NCI-H2227 (cell line): ENCODE data around the gene GAS7.
"Not testable (repeated sequence)": the region's sequence is repeated elsewhere in the genome, so short reads cannot be mapped to it uniquely, and the experiment has no call there.

Source experiments
- DNase-seq: peaks from one replicate; lab custom pipeline; 2025; ENCODE audit not compliant: unreplicated experiment; lab: John Stamatoyannopoulos, UW

GAS7 gene

DNA sequence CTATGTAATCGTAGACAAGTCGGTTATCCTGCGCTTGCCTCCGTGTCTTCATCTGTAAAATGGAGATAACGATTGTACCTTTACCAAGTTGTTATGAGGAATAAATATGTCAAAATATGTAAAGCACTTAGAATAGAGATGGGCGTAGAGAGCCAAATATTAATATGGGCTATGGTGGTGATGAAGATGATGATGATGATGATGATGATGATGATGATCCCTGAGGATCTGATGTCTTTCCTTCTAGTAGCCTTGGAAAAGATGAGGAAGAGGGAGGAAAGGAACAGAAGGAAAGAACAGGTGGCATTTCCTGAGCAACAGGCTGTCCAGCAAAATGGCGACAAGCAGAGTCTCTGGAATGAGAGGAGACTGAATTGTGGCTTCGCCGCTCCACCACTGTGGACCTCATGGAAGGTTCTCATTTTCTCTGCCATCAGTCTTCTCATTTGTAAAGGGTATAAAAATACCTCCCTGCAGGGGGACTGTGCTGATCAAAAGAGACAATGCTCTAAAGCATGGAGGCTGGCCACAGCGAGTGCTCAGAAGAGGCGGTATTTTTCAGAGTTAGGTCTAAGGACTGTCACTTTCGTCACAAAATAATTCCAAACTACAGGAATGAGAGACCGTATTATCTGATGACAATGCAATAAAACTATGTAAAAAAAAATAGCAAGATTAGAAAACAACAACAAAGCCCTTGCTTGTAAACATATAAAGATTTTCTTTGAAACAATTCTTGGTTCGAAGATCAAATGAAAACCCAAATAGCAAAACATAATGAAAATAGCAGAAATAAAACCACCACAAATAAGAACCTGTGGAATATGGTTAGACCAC, 276.2 kb downstream of the GAS7 start:
- DNase-seq, result no peak

GRCh38 chr17:9921216-9921615, 277.2 kb downstream of the GAS7 start:
- DNase-seq, result not testable (repeated sequence)

GRCh38 chr17:9918804-9919352, 279.5 kb downstream of the GAS7 start:
- DNase-seq, result no peak

DNA sequence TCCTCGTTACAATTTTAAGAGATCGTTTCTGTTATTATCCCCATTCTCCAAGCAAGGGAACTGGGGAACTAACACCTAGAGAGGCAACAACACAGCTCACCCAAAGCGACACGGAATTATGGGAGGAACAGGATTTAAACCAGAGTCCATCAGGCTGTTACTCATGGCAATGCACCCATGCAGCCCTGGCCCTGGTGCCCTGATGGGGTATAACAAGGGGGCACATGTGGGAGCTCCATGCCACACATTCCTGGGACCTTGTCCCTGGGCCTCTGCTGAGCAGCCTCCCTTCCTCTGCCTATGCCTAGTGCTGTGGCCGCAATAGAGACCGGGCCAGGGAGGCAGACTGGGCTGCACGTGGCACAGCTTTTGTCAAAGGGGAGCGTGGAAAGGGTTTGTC, 280.1 kb downstream of the GAS7 start:
- DNase-seq, result no peak

- DNase-seq, result no peak
Observed at GRCh38 chr17:9917801-9918200, 280.6 kb downstream of the GAS7 start.

- DNase-seq, result no peak
Observed at GRCh38 chr17:9917131-9917530, 281.3 kb downstream of the GAS7 start.

DNA sequence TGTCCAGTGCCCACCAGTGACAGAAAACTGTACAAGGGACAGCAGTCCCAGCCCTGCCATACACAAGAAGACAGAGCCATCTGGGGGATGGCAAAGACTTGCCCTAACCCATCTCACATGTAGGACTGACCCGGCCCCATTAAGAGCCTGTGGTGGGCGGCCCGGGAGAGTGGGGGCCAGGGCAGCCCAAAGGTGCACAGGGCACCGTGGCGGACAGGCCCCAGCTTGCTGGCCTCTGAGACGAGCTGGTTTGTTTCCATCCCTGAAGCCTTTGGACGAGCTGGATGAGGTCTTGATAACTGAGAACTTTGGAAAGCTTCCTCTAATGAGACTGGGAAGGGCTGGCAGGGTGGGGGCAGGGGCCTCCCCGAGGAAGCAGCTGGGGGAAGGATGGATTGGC, 282.3 kb downstream of the GAS7 start:
- no peak for DNase-seq

- no peak for DNase-seq
Observed at GRCh38 chr17:9913476-9913875, 284.9 kb downstream of the GAS7 start.

DNA sequence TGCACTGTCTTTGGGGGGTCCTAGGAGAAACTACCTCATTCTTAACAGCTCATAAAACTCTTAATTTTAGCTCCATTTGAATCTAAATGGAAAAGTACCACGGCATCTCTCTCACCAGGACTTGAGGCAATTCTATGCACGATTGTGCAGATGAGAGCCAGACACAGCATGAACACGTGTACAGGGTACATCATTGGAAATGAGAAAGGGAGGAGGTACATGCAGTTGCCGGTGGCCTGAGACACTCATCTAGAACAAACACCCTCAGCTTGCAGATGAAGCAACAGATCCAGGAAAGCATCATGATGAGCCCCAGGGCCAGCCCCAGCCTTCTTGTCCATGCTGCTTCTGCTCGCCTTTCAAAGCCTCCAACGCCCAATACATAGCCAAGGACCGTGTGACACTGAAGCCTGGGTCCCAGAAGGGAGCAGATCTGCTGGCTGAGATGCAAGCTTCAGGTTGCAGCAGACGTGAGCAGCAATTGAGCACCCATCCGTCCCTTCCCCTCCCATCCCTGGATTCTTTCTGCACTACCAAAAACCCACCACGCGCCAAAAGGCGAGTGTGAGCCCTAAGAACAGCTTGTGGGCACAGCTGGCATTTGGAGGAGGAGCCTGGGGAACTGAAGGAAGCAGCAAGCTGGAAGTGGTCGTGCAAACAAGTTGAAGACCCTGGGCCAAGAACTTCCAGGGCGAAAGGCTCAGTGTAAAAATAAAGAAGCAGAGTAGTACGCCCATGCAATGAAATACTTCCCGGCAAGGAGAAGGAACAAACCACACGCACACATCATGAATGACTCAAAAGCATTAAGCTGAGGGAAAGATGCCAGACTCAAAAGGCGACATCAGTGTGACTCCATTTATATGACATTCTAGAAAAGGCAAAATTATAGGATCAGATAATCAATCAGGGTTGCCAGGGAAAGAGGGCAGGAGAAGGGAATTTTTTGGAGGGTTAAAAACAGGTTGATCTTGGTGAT, 286.0 kb downstream of the GAS7 start:
- DNase-seq, result no peak

DNA sequence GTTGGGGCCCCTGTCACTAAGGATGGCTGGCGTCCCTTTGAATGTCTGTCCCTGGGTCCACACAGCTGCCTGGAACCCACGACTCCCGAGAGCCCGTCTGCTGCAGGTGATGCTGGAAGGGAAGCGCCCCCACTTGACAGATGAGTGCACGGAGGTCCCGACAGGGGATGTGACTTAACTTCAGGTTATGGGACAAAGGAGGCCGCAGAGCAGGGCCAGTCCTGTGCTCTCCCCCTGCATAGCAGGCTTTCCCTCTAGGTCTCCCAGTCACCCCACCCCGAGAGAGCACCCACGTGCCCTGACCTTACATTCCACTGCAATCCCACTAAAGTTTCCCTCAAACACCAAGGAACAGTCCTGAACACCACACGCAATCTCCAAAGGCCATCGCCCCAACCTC, 287.3 kb downstream of the GAS7 start:
- DNase-seq, result no peak

GRCh38 chr17:9908649-9909042, 289.8 kb downstream of the GAS7 start:
- no peak for DNase-seq

DNA sequence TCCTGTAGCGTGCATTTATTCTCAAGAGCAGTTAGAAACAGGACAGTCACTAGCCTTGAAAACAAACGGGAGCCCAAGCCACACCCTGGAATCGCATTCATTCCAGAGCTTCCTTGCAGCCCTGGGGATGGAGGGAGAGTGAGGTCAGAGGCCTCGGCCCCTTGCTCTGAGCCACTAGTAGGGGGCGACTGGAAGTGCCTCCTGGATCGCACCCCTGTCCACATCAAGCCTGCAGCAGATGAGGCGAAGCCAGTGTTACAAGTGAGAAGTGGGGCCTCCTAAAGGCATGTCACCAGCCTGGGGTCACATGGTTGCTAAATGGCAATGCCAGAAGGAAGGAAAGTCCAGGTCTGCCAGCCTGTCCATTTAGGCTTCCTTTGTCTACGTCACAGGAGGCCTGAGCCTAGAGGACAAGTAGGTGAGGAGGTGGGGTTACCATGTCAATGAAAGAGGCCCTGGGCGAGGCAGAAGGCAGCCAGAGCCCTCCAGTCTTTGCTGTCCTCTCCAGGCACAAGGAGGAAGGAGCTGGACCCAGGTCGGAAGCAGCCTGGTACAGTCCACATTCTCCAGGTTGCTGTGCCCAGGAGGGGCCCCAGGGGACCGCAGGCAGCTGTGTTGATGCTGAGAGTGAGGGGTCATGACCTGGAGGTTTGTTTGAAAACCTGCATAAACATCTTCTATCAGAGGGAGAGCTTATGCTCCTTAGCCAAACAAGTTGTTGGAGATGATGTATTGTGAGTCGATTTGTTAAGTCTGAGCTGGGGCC, 290.3 kb downstream of the GAS7 start:
- DNase-seq, result no peak

DNA sequence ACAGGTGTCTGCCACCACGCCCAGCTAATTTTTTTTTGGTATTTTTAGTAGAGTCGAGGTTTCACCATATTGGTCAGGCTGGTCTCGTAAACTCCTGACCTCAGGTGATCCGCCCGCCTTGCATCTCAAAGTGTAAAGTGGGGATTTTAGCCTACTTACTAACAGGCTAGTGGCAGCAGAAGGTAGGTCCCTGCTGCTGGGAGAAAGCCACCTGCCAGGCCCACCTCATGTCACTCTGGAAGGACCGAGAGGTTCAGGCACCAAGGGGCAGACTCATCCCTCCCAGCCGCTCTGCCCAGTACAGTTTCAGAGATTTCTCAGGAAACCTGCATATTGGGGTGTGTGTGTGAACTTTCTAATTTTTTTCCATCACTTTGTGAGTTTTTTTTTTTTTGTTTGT, 291.3 kb downstream of the GAS7 start:
- DNase-seq, result no peak

DNA sequence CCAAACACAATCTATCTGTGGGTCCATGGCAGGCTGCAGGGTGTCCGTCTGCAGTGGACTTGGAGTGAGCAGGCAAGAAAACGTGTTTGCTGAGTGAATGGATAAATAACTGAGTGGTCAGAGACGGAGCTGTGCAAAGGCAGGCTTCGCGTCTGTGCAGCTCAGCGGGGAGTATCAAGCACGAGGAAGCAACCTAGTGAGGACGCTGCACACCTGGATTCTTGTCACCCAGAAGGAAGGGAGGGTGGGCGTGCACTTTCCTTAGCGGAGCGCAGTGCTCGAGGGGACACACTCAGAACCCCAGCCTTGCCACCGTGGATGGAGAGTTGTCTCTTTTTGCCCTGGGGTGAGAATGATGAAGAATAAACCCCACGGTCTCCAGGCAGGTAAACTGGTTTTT, 291.8 kb downstream of the GAS7 start:
- no peak for DNase-seq

DNA sequence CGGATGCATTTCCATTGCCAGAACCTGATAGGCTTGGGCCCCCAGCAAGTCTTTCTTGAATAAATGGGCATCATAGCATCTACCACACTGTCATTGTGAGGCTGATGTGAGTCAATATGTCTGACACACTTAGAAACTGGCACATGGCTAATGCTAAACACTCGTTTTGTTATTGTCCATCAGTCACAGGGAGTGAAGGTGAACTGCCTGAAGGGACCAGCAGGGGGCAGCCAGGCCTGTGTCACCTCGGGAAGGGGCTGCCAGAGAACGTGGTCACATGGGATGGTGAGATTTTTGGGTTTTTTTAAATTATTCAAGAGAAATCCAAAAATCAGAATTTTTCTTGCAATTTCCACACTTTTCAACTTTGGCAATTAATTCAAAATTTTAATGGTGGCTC, 292.5 kb downstream of the GAS7 start:
- DNase-seq, result no peak

DNA sequence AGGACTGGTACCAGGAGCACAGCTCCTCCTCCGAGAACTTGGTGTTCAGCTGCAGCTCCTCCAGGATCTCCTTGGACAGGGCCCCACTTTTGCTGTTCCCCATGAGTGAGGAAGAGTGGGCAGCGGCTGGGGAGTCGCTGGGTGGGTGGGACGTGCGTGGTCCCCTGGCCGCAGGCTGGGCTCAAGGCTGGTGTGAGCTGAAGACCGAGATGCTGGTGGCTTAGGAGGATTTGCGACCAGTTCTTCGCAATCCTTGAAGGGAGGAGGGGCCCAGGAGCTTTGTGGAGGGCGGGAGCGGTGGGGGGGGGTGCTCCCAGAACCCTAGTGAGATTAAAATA, 293.4 kb downstream of the GAS7 start, which contains the start of gene RCVRN:
TSS of gene RCVRN (minus strand) at position 194 of the 338 bp plus-strand sequence. CDS start at position 103, 91 bp downstream.
- no peak for DNase-seq

DNA sequence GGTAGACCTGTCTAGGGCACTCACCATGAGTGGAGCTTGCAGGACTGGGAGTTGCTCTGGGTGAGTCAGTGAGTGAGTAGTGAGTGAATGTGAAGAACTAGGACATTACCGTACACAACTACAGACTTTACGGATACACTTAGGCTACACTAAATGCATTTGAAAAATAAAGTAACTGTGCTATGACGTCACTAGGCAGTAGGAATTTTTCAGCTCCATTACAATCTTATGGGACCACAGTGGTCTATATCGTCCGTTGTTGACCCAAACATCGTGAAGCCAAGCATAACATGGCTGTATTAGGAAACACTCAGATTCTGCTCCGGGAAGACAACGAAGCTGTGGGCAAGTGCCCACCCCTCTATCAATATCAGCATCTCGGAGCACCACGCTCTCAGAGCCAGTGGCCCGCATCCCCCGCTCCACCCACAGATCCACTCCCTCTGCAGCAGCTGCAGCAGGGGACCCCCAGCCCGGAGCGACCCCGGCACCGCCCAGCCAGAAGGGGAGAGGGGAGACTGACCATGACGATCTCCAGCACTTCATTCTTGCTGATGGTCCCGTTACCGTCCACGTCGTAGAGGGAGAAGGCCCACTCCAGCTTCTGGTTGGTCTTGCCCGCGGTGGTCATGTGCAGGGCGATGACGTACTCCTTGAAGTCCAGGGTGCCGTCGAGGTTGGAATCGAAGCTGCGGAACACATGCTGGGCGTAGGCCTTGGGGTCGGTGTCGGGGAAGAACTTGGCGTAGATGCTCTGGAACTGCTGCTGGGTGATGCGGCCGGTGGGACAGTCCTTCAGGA, 293.9 kb downstream of the GAS7 start:
- no peak for DNase-seq

- DNase-seq, result no peak
Observed at GRCh38 chr17:9902120-9902519, 296.3 kb downstream of the GAS7 start.

DNA sequence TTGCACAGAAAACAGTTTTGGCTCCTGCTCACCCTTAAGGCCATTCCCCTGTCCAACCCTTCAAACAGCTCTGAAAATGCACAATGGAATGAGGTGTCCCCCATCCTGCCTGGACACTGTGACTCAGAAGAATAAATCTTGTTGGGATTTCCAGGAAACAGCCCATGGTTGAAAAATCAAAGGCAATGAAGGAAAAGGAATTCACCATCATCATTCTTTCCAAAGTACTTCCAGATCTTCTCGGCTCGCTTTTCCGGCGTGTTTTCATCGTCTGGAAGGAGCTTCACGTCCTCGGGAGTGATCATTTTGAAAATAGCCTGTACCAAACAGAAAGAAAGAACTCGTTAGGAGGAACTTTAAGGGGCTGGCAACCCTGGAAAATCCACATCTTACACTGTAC, 297.6 kb downstream of the GAS7 start:
- no peak for DNase-seq

- no peak for DNase-seq
Observed at GRCh38 chr17:9900044-9900594, 298.3 kb downstream of the GAS7 start.
